ENCODE data around the gene RNF125. TPM values are rescaled to one million over a fixed set of nuclear protein-coding genes. Genes with fewer than 3 reads are reported as not detected.

RNF125 gene
- total and polyA plus RNA-seq, 4 donors: 1.6 to 5.7 (median 3.6) TPM

GRCh38 chr18:32021756-32022564 is 3.3 kb downstream of the RNF125 start:
- H3K27me3 ChIP-seq (ENCODE audit: control insufficient read depth in 4 of 4, insufficient read depth in 4 of 4, low read length in 3 of 4): no peaks in the 10 kb centered on the region
- H3K4me3 ChIP-seq (ENCODE audit: low read depth in 1 of 3, low read length in 3 of 3): no peak overlapping the region
- DNase-seq (ENCODE audit: low spot score): no peak
- no peaks in the 10 kb centered on the region for H3K36me3 ChIP-seq (ENCODE audit: control insufficient read depth in 4 of 4, insufficient read depth in 3 of 4, low read depth in 1 of 4, low read length in 3 of 4)
- TF ChIP-seq HNF4G (IDR thresholded peaks at IDR 0.05) (no peak), TAF1 (conservative IDR thresholded peaks at IDR 0.05) (no peak), REST (IDR thresholded peaks at IDR 0.05) (no peak)
- peaks cover 2 to 32% (median 20%) of the 10 kb centered on the region in 4 donors for H3K4me1 ChIP-seq (ENCODE audit: control insufficient read depth in 4 of 4, insufficient read depth in 4 of 4, low read length in 3 of 4)
- 84% methylated on average over 2 of the region's 2 CpGs for WGBS
- no peak overlapping the region for H3K9ac ChIP-seq (ENCODE audit: low read depth in 1 of 2, low read length in 2 of 2)
- no peaks in the 10 kb centered on the region for H3K9me3 ChIP-seq (ENCODE audit: control insufficient read depth in 4 of 4, low read length in 3 of 4)
- H3K27ac ChIP-seq (ENCODE audit: low read depth in 1 of 2, low read length in 2 of 2): no peak overlapping the region

- Histone ChIP-seq H3K9ac (ENCODE audit: low read depth in 1 of 2, low read length in 2 of 2) (no peak overlapping the region), H3K9me3 (ENCODE audit: control insufficient read depth in 4 of 4, low read length in 3 of 4) (no peaks in the 10 kb centered on the region), H3K36me3 (ENCODE audit: control insufficient read depth in 4 of 4, insufficient read depth in 3 of 4, low read depth in 1 of 4, low read length in 3 of 4) (peaks cover 0 to under 1% (median 0%) of the 10 kb centered on the region in 4 donors), H3K27me3 (ENCODE audit: control insufficient read depth in 4 of 4, insufficient read depth in 4 of 4, low read length in 3 of 4) (no peaks in the 10 kb centered on the region), H3K27ac (ENCODE audit: low read depth in 1 of 2, low read length in 2 of 2) (no peak overlapping the region), H3K4me3 (ENCODE audit: low read depth in 1 of 3, low read length in 3 of 3) (no peak overlapping the region), H3K4me1 (ENCODE audit: control insufficient read depth in 4 of 4, insufficient read depth in 4 of 4, low read length in 3 of 4) (peaks cover 0 to 18% (median 6%) of the 10 kb centered on the region in 4 donors)
- no peak for TF ChIP-seq FOXA2 (IDR thresholded peaks at IDR 0.05)
- TF ChIP-seq NR2F2 (IDR thresholded peaks at IDR 0.05): no peak
- TF ChIP-seq RXRA (IDR thresholded peaks at IDR 0.05): no peak
- no peak for TF ChIP-seq TAF1 (conservative IDR thresholded peaks at IDR 0.05)
- TF ChIP-seq REST (IDR thresholded peaks at IDR 0.05): no peak
- TF ChIP-seq HNF4G (IDR thresholded peaks at IDR 0.05): no peak
- TF ChIP-seq SP1 (IDR thresholded peaks at IDR 0.05): no peak
- TF ChIP-seq YY1 (IDR thresholded peaks at IDR 0.05): no peak
- TF ChIP-seq RAD21 (IDR thresholded peaks at IDR 0.05): no peak
- no peak for TF ChIP-seq ZBTB33 (IDR thresholded peaks at IDR 0.05)
- TF ChIP-seq MAX (IDR thresholded peaks at IDR 0.05): no peak
- no peak for TF ChIP-seq FOXA1 (IDR thresholded peaks at IDR 0.05)
- TF ChIP-seq HNF4A (conservative IDR thresholded peaks at IDR 0.05): no peak
- TF ChIP-seq JUND (IDR thresholded peaks at IDR 0.05): no peak
- no peak for TF ChIP-seq CTCF (IDR thresholded peaks at IDR 0.05; ENCODE audit: low read depth, low read length, missing input control)
- no peak for TF ChIP-seq EGR1 (IDR thresholded peaks at IDR 0.05; ENCODE audit: low read depth in 2 of 2)
- no peak for TF ChIP-seq GABPA (IDR thresholded peaks at IDR 0.05 in 1 of 2, conservative IDR thresholded peaks at IDR 0.05 in 1 of 2)
- TF ChIP-seq ATF3 (IDR thresholded peaks at IDR 0.05): no peak
- no peak for DNase-seq (ENCODE audit: low spot score)
- 95% methylated on average over 2 of the region's 2 CpGs for WGBS
Observed at GRCh38 chr18:32025744-32026143, 7.1 kb downstream of the RNF125 start.
